Measurements from ENCODE around the gene OSBPL7.

- TF ChIP-seq CTCF (IDR thresholded peaks at IDR 0.05; ENCODE audit: low read length) = peak; percentile 39
- no peak for TF ChIP-seq EZH2 (optimal IDR thresholded peaks at IDR 0.05; ENCODE audit: low read depth, low read length)
These were observed 23.5 kb upstream of the OSBPL7 start for GRCh38 chr17:47844814-47845715.

Data from MM.1S (cell line).